Skeletal muscle tissue (tissue), 4 donors: ENCODE data around the gene MED13. TPM values are rescaled to one million over a fixed set of nuclear protein-coding genes. Genes with fewer than 3 reads are reported as not detected.
"Not testable (repeated sequence)": the region's sequence is repeated elsewhere in the genome, so short reads cannot be mapped to it uniquely, and the experiment has no call there.

Experiments
- H3K27ac ChIP-seq: one replicate; pipeline ENCODE4 v1.7.0; 2013; ENCODE audit warnings: mild to moderate bottlenecking, low read depth, low read length, inconsistent platforms
- H3K27me3 ChIP-seq, 3 donors: one replicate each; pipeline ENCODE4 v1.7.0; 2013; ENCODE audit warnings: low read length in 3 of 3; ENCODE audit not compliant: control insufficient read depth in 3 of 3, insufficient read depth in 3 of 3
- H3K36me3 ChIP-seq, 3 donors: one replicate each; pipeline ENCODE4 v1.7.0; 2013; ENCODE audit warnings: low read length in 3 of 3; ENCODE audit not compliant: control insufficient read depth in 3 of 3, insufficient read depth in 3 of 3
- H3K4me1 ChIP-seq, 3 donors: one replicate each; pipeline ENCODE4 v1.7.0; 2013; ENCODE audit warnings: low read length in 3 of 3, mild to moderate bottlenecking in 3 of 3; ENCODE audit not compliant: control insufficient read depth in 3 of 3, insufficient read depth in 3 of 3
- H3K4me3 ChIP-seq, 3 donors: one replicate each; pipeline ENCODE4 v1.7.0; 2013; ENCODE audit warnings: low read length in 3 of 3
- H3K9ac ChIP-seq, 3 donors: one replicate each; pipeline ENCODE4 v1.7.0; 2013; ENCODE audit warnings: low read length in 3 of 3, mild to moderate bottlenecking in 3 of 3, moderate library complexity in 2 of 3, low read depth in 1 of 3
- H3K9me3 ChIP-seq, 3 donors: one replicate each; pipeline ENCODE4 v1.7.0; 2013; ENCODE audit warnings: low read length in 3 of 3; ENCODE audit not compliant: control insufficient read depth in 3 of 3
- total RNA-seq: library from RNA; depleted of rRNA; stranded (reverse); fragments of >200 nt; gene quantifications from one replicate; pipeline ENCODE4 v1.2.3, GENCODE V29; 2014
- donor health status: Osteomylitis.

The MED13 gene
- total RNA-seq, 1 donor from 2014 or later, result 69.4 TPM

DNA sequence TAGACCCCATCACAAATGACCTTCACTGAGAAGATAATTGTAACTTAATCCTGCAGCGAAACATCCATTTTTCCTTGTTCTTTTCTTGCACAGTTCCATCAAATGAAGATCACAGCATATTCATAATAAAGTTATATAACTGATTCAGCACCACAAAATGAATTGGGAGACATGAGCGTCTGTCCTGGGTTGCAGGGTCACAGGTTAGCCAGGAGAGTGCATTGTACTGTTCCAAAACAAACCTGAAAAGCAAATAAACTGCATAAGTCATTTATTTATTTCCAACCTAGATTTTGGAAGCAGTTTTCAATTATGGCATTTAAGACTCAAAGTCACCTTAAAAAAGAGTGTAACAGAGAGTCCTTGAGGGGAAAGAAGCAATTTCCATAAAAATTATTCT lies 118.7 kb downstream of the MED13 start:
- no peaks in the 10 kb centered on the region for H3K4me1 ChIP-seq
- H3K27ac ChIP-seq, result no peak overlapping the region
- no peaks in the 10 kb centered on the region for H3K27me3 ChIP-seq
- no peaks in the 10 kb centered on the region for H3K9me3 ChIP-seq
- H3K4me3 ChIP-seq, result no peak overlapping the region
- no peak overlapping the region for H3K9ac ChIP-seq
- H3K36me3 ChIP-seq, result peaks cover 33 to 54% (median 37%) of the 10 kb centered on the region in 3 donors

DNA sequence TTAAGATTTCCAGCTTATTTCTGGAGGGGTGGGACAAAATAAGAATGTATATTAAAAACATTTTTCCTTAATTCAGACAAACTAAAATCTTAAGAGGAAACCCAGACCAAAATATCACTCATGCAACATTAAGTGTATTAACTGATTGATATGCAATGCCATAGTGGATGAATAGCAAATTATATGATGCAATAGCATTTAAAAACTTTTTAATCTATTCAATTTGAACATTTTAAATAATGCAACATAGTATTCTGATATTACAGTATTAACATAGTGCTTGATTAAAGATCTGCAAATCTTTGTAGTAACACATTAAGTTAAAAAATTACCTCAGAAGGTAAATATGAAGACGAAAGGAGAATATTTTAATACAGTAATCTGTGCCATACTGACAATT lies 122.0 kb downstream of the MED13 start:
- Histone ChIP-seq H3K4me1 (no peaks in the 10 kb centered on the region), H3K9me3 (no peaks in the 10 kb centered on the region), H3K36me3 (peaks cover 13 to 35% (median 21%) of the 10 kb centered on the region in 3 donors), H3K9ac (no peak overlapping the region), H3K27me3 (no peaks in the 10 kb centered on the region), H3K27ac (no peak overlapping the region), H3K4me3 (no peak overlapping the region)

- no peaks in the 10 kb centered on the region for H3K27me3 ChIP-seq
- H3K36me3 ChIP-seq, result peaks cover 13 to 28% (median 16%) of the 10 kb centered on the region in 3 donors
- H3K27ac ChIP-seq, result no peak overlapping the region
- H3K4me3 ChIP-seq, result no peak overlapping the region
- H3K4me1 ChIP-seq, result no peaks in the 10 kb centered on the region
- H3K9me3 ChIP-seq, result no peaks in the 10 kb centered on the region
- no peak overlapping the region for H3K9ac ChIP-seq
These were observed 123.0 kb downstream of the MED13 start for GRCh38 chr17:61942085-61942484.

- peaks cover 14 to 16% (median 15%) of the 10 kb centered on the region in 3 donors for H3K4me1 ChIP-seq
- H3K27me3 ChIP-seq, result no peaks in the 10 kb centered on the region
- H3K27ac ChIP-seq, result peak overlapping the region; percentile 90
- H3K36me3 ChIP-seq, result peaks cover 2 to 8% (median 7%) of the 10 kb centered on the region in 3 donors
- H3K4me3 ChIP-seq, result peak overlapping the region; percentile 81 to 99 (median 98)
- no peaks in the 10 kb centered on the region for H3K9me3 ChIP-seq
- H3K9ac ChIP-seq, result peak overlapping the region; percentile 44 to 95 (median 93)
These were observed 137.0 kb downstream of the MED13 start for GRCh38 chr17:61928101-61928436.

- peaks cover 14 to 16% (median 15%) of the 10 kb centered on the region in 3 donors for H3K4me1 ChIP-seq
- peak within 1 kb of the TSS; percentile 85 to 95 (median 93) for H3K9ac ChIP-seq
- H3K27ac ChIP-seq, result peak within 1 kb of the TSS; percentile 90
- peak within 1 kb of the TSS; percentile 81 to 99 (median 98) for H3K4me3 ChIP-seq
- peaks cover 2 to 8% (median 7%) of the 10 kb centered on the region in 3 donors for H3K36me3 ChIP-seq
- no peaks in the 10 kb centered on the region for H3K9me3 ChIP-seq
- H3K27me3 ChIP-seq, result no peaks in the 10 kb centered on the region
These were observed 137.6 kb downstream of the MED13 start, which contains the start of gene INTS2 for GRCh38 chr17:61927208-61928100. Gene INTS2 (minus strand): TSS chr17:61927982. CDS start chr17:61926644, 1,338 bp downstream.

GRCh38 chr17:61926826-61927207 lies 138.3 kb downstream of the MED13 start:
- Histone ChIP-seq H3K27ac (peak overlapping the region; percentile 90), H3K9me3 (no peaks in the 10 kb centered on the region), H3K4me3 (peak overlapping the region; percentile 81 to 99 (median 98)), H3K27me3 (no peaks in the 10 kb centered on the region), H3K36me3 (peaks cover 5 to 8% (median 7%) of the 10 kb centered on the region in 3 donors), H3K4me1 (peaks cover 14 to 16% (median 15%) of the 10 kb centered on the region in 3 donors), H3K9ac (peak overlapping the region; percentile 85 to 95 (median 93))

GRCh38 chr17:61915162-61915561 lies 149.9 kb downstream of the MED13 start:
- not testable (repeated sequence) for H3K4me3 ChIP-seq, H3K27ac ChIP-seq, H3K27me3 ChIP-seq, H3K4me1 ChIP-seq, H3K9me3 ChIP-seq, H3K9ac ChIP-seq
- peaks cover 17 to 28% (median 22%) of the 10 kb centered on the region in 3 donors for H3K36me3 ChIP-seq

DNA sequence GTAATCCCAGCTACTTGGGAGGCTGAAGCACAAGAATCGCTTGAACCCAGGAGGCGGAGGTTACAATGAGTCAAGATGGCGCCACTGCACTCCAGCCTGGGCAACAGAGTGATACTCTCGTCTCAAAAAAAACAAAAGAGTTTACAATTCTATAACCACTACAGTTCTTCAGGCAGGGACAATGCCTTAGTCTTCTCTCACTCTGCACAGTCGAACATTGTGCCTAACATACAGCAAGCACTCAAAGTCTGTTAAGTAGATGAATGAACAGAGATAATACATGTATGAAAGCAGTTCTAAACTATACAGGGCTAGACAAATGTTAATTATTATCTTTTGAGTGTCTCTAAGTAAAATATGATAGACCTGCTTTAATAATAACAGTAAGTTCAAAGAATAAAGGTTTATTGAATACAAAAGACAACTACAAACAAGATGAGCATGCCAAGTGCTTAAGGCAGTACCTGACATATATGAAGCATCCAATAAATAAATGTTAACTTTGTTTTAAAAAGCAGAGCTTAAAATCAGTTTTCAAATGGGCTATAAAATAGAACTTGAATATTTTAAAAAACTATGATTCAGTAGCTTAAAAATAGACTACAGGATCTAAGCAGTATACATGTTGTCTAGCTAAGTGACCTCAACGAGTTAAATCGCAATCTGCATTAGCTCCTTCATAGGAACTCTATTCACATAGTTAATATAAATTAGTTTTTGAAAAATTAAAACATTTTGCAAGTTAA lies 156.6 kb downstream of the MED13 start:
- Histone ChIP-seq H3K36me3 (peaks cover 23 to 54% (median 43%) of the 10 kb centered on the region in 3 donors), H3K4me1 (no peaks in the 10 kb centered on the region)

GRCh38 chr17:61907361-61907760 lies 157.7 kb downstream of the MED13 start:
- Histone ChIP-seq H3K4me1 (no peaks in the 10 kb centered on the region), H3K4me3 (no peak overlapping the region), H3K9ac (no peak overlapping the region), H3K36me3 (peaks cover 23 to 56% (median 48%) of the 10 kb centered on the region in 3 donors), H3K9me3 (no peaks in the 10 kb centered on the region), H3K27ac (no peak overlapping the region), H3K27me3 (no peaks in the 10 kb centered on the region)

More for the DNA sequence above, 156.6 kb downstream of the MED13 start:
- no peak overlapping the region for H3K9ac ChIP-seq
- no peaks in the 10 kb centered on the region for H3K9me3 ChIP-seq
- H3K27me3 ChIP-seq, result no peaks in the 10 kb centered on the region
- no peak overlapping the region for H3K4me3 ChIP-seq
- no peak overlapping the region for H3K27ac ChIP-seq
